ENCODE measurements around the gene CACNA1E. TPM values are rescaled to one million over a fixed set of nuclear protein-coding genes. Genes with fewer than 3 reads are reported as not detected.

Gene CACNA1E
- total RNA-seq, 3 donors from 2014 or later (not counting 1 experiment from before 2014, with no cell fraction given), result 0.40 TPM; not detected in 2

DNA sequence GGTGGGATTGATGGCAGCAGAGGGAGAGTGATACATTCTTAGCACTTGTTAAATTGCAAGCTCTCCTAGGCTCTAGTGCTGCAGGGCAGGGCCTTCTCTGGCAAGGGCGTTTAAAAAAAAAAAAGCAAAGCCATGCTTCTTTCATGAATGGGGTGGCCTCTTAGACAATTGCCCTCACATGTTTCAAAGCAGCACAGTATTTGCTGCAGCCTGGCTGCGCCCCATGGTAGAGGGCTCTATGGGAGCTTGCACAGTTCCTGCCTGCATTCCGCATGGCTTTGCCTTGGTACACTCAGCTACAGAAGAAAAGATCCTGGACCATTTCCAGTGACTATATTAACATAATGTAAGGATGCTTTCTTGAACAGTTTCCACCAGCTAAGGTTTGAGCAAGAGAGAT lies 311.0 kb downstream of the CACNA1E start:
- H3K4me1 Mint-ChIP-seq, result no peaks in the 10 kb centered on the region

DNA sequence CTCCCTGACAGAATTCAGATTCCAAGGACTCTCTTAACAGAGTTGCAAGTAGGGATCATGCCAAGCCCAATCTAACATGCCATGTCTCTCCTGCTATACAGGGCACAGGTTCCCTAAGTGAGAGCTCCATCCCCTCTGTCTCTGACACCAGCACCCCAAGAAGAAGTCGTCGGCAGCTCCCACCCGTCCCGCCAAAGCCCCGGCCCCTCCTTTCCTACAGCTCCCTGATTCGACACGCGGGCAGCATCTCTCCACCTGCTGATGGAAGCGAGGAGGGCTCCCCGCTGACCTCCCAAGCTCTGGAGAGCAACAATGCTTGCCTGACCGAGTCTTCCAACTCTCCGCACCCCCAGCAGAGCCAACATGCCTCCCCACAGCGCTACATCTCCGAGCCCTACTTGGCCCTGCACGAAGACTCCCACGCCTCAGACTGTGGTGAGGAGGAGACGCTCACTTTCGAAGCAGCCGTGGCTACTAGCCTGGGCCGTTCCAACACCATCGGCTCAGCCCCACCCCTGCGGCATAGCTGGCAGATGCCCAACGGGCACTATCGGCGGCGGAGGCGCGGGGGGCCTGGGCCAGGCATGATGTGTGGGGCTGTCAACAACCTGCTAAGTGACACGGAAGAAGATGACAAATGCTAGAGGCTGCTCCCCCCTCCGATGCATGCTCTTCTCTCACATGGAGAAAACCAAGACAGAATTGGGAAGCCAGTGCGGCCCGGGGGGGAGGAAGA lies 315.0 kb downstream of the CACNA1E start:
- no peaks in the 10 kb centered on the region for H3K4me1 ChIP-seq (ENCODE audit: control insufficient read depth, insufficient read depth, low read length)

More for the DNA sequence above, 311.0 kb downstream of the CACNA1E start:
- H3K9me3 Mint-ChIP-seq, result no peaks in the 10 kb centered on the region
- H3K27me3 Mint-ChIP-seq (ENCODE audit: low read depth in 2 of 2), result no peaks in the 10 kb centered on the region
- ATAC-seq, result no peak
- H3K4me3 Mint-ChIP-seq, result no peak overlapping the region
- no peak overlapping the region for H3K27ac Mint-ChIP-seq
- TF ChIP-seq, protein P1, sequence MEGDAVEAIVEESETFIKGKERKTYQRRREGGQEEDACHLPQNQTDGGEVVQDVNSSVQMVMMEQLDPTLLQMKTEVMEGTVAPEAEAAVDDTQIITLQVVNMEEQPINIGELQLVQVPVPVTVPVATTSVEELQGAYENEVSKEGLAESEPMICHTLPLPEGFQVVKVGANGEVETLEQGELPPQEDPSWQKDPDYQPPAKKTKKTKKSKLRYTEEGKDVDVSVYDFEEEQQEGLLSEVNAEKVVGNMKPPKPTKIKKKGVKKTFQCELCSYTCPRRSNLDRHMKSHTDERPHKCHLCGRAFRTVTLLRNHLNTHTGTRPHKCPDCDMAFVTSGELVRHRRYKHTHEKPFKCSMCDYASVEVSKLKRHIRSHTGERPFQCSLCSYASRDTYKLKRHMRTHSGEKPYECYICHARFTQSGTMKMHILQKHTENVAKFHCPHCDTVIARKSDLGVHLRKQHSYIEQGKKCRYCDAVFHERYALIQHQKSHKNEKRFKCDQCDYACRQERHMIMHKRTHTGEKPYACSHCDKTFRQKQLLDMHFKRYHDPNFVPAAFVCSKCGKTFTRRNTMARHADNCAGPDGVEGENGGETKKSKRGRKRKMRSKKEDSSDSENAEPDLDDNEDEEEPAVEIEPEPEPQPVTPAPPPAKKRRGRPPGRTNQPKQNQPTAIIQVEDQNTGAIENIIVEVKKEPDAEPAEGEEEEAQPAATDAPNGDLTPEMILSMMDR (IDR thresholded peaks at IDR 0.05), result no peak
- intact Hi-C loops (cut with micrococcal nuclease), result no loop called here
- WGBS (ENCODE audit: insufficient coverage), result 78% methylated on average over 3 of the region's 3 CpGs
- H3K27ac ChIP-seq (ENCODE audit: low read length), result no peak overlapping the region
- no peak for DNase-seq
- no peaks in the 10 kb centered on the region for H3K9me3 ChIP-seq (ENCODE audit: control insufficient read depth, insufficient read depth, low read length)
- H3K4me3 ChIP-seq (ENCODE audit: low read length), result no peak overlapping the region
- no peaks in the 10 kb centered on the region for H3K27me3 ChIP-seq (ENCODE audit: control insufficient read depth, insufficient read depth, low read length)
- no peaks in the 10 kb centered on the region for H3K36me3 ChIP-seq (ENCODE audit: control insufficient read depth, insufficient read depth, low read length)
- no peaks in the 10 kb centered on the region for H3K4me1 ChIP-seq (ENCODE audit: control insufficient read depth, insufficient read depth, low read length)
- H3K36me3 Mint-ChIP-seq, result no peaks in the 10 kb centered on the region

DNA sequence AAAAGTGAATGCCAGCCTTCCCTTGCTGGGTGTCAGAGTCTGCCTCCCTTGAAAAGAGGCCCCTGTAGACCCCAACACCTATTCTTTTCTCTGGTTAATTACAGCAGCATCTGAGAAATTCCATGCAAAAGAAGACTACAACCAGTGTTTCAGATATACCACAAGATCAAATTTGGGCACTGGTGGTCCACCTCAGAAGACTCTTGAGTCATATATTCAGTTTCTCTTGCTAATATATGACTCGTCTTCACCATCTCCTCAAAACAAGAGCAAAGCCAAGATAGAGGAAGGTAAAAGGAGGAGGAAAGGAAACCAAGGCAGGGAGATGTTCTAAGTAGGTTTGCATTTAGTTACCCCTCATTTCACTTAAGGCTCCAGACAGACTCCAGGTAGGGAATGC lies 318.3 kb downstream of the CACNA1E start:
- no peaks in the 10 kb centered on the region for H3K36me3 Mint-ChIP-seq
- H3K4me3 Mint-ChIP-seq, result no peak overlapping the region
- H3K9me3 ChIP-seq (ENCODE audit: control insufficient read depth, insufficient read depth, low read length), result no peaks in the 10 kb centered on the region
- ATAC-seq (no peak), DNase-seq (no peak)
- peaks cover 0 to 2% of the 10 kb centered on the region in 2 donors for H3K9me3 Mint-ChIP-seq
- peaks cover 0 to 3% of the 10 kb centered on the region in 2 donors for H3K27me3 Mint-ChIP-seq (ENCODE audit: low read depth in 2 of 2)
- H3K36me3 ChIP-seq (ENCODE audit: control insufficient read depth, insufficient read depth, low read length), result no peaks in the 10 kb centered on the region
- no peak overlapping the region for H3K27ac ChIP-seq (ENCODE audit: low read length)
- no CpG with 5 or more reads among the region's 1 CpG for WGBS (ENCODE audit: insufficient coverage)
- intact Hi-C loops (cut with micrococcal nuclease), result no loop called here
- no peak overlapping the region for H3K4me3 ChIP-seq (ENCODE audit: low read length)
- no peaks in the 10 kb centered on the region for H3K4me1 Mint-ChIP-seq
- TF ChIP-seq, protein P1 (IDR thresholded peaks at IDR 0.05), result no peak
- H3K27me3 ChIP-seq (ENCODE audit: control insufficient read depth, insufficient read depth, low read length), result no peaks in the 10 kb centered on the region
- H3K4me1 ChIP-seq (ENCODE audit: control insufficient read depth, insufficient read depth, low read length), result no peaks in the 10 kb centered on the region
- no peak overlapping the region for H3K27ac Mint-ChIP-seq

More for the DNA sequence above, 315.0 kb downstream of the CACNA1E start:
- Histone ChIP-seq H3K4me3 (ENCODE audit: low read length) (no peak overlapping the region), H3K9me3 (ENCODE audit: control insufficient read depth, insufficient read depth, low read length) (no peaks in the 10 kb centered on the region), H3K27ac (ENCODE audit: low read length) (no peak overlapping the region), H3K36me3 (ENCODE audit: control insufficient read depth, insufficient read depth, low read length) (no peaks in the 10 kb centered on the region), H3K27me3 (ENCODE audit: control insufficient read depth, insufficient read depth, low read length) (no peaks in the 10 kb centered on the region)
- DNase-seq (no peak), ATAC-seq (no peak)
- Mint-ChIP-seq H3K4me1 (no peaks in the 10 kb centered on the region), H3K4me3 (no peak overlapping the region), H3K36me3 (no peaks in the 10 kb centered on the region), H3K27ac (no peak overlapping the region), H3K27me3 (ENCODE audit: low read depth in 2 of 2) (no peaks in the 10 kb centered on the region), H3K9me3 (no peaks in the 10 kb centered on the region)
- intact Hi-C loops (cut with micrococcal nuclease), result no loop called here
- 90% methylated on average over 30 of the region's 32 CpGs for WGBS (ENCODE audit: insufficient coverage)
- TF ChIP-seq, protein P1 (IDR thresholded peaks at IDR 0.05), result no peak

DNA sequence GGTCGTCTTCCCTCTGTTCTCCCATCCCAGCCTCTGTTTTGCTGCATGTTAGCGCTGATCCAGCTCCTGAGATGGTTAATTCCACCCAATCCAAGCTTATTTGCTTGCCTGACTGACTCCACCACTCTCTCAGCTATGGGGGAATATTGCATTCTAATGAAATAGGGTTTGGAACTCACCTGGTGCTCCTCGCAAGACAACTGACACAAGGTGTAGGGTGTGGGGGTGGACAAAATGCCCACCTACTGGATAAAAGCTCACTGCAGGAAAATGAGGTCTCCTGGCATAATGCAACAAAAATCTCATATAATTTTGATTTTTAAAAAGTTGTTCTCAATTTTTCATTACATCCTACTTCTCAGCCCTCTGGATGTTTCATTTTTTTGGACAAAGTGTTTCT lies 319.1 kb downstream of the CACNA1E start:
- H3K36me3 ChIP-seq (ENCODE audit: control insufficient read depth, insufficient read depth, low read length), result no peaks in the 10 kb centered on the region
- Mint-ChIP-seq H3K27me3 (ENCODE audit: low read depth in 2 of 2) (peaks cover 0 to 3% of the 10 kb centered on the region in 2 donors), H3K4me1 (no peaks in the 10 kb centered on the region), H3K36me3 (no peaks in the 10 kb centered on the region), H3K27ac (no peak overlapping the region), H3K4me3 (no peak overlapping the region), H3K9me3 (peaks cover 0 to 2% of the 10 kb centered on the region in 2 donors)
- 88% methylated on average over 3 of the region's 3 CpGs for WGBS (ENCODE audit: insufficient coverage)
- H3K27me3 ChIP-seq (ENCODE audit: control insufficient read depth, insufficient read depth, low read length), result no peaks in the 10 kb centered on the region
- no peak for DNase-seq
- H3K27ac ChIP-seq (ENCODE audit: low read length), result no peak overlapping the region
- TF ChIP-seq, protein P1 (IDR thresholded peaks at IDR 0.05), result no peak
- intact Hi-C loops (cut with micrococcal nuclease), result no loop called here
- no peaks in the 10 kb centered on the region for H3K9me3 ChIP-seq (ENCODE audit: control insufficient read depth, insufficient read depth, low read length)
- H3K4me1 ChIP-seq (ENCODE audit: control insufficient read depth, insufficient read depth, low read length), result no peaks in the 10 kb centered on the region
- no peak for ATAC-seq
- no peak overlapping the region for H3K4me3 ChIP-seq (ENCODE audit: low read length)

Measured in natural killer cell (primary cell).